NCI-H146 treated with DMSO at 0.1 percent for 48 hours (cell line): ENCODE results near the gene HLF.

Experiments used
- DNase-seq: peaks from one replicate; lab custom pipeline; 2025; ENCODE audit not compliant: unreplicated experiment; lab: John Stamatoyannopoulos, UW

HLF gene

GRCh38 chr17:55274355-55275255 lies 9.8 kb downstream of the HLF start:
- no peak for DNase-seq

DNA sequence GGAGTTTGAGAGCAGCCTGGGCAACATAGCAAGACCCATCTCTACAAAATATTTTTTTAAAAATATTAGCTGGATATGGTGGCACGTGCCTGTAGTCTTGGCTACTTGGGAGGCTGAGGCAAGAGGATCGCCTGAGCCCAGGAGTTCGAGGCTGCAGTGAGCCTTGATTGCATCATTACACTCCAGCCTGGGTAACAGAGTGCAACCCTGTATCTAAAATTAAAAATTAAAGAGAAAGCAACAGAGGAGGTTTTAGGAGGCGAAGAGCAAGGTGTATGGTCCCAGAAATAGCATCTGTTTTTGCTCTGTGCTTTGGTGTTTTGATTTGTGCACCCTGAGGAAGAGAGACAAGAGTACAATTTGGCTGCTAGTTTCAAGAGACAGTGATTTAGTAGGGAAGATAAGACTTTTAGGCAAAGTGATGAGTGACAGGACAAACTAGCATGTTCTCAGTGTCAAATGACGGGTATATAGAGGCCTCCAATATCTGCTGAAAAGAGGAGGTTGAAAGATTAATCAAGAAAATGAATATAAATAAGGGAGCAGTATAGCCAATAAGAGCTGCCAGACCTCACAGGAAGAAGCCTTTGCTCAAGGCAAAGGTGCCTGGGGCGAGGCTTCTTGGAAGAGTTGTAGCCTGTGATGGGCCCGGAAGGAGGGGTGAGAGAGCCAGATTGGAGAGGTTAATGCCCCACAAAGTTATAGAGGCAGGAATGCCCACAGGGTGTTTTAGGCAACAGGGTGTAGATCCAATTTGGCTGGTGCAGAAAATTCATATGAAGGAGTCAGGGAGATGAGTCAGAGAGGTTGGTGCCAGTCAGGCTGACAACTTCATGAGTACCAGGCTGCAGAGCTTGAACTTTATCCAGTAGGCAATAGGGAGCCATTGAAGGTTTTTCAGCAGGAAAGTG lies 11.4 kb downstream of the HLF start:
- no peak for DNase-seq

GRCh38 chr17:55278173-55278961 lies 13.6 kb downstream of the HLF start:
- no peak for DNase-seq

DNA sequence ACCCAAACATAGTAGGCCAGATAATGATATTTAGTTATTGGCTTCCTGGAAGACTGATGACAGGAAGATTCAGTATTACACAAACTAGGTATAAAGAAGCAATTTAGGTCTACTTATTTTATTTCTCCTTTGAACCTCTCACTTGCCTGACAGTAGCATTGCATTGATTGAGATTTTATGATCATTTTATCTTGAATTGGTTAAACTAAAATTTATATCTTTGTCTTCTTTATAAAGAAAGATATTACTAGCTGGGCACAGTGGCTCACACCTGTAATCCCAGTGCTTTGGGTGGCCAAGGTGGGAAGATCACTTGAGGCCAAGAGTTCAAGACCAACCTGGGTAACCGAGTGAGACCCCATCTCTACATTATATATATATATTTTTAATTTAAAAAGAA lies 14.4 kb downstream of the HLF start:
- DNase-seq, result no peak

- DNase-seq, result no peak
Measured at GRCh38 chr17:55279788-55280187, 15.0 kb downstream of the HLF start.

- no peak for DNase-seq
Measured at GRCh38 chr17:55280212-55280611, 15.5 kb downstream of the HLF start.

- DNase-seq, result no peak
Measured at GRCh38 chr17:55281649-55282378, 17.1 kb downstream of the HLF start.

GRCh38 chr17:55282379-55282702 lies 17.6 kb downstream of the HLF start:
- no peak for DNase-seq

DNA sequence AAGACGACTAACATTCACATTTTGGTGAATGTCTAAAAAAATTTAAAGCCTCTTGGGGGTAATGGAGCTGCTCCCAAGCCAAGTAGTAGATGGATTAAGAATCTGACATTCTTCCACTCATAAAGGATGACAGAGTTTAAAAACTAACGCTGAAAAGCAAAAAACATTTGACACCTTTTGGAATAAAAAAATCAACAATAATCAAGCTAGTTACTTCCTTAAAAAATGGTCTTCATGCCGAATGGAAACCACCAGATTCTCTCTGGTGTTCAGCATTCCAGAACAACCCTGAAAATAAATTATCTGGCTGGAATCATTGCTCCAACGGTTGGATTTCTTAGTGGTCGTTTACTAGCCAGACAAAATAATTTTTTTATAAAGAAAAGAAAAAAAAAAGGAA lies 18.0 kb downstream of the HLF start:
- DNase-seq, result no peak

GRCh38 chr17:55283256-55283965 lies 18.7 kb downstream of the HLF start:
- DNase-seq, result no peak

- DNase-seq, result no peak
Measured at GRCh38 chr17:55284001-55284884, 19.5 kb downstream of the HLF start.

GRCh38 chr17:55284944-55285339 lies 20.2 kb downstream of the HLF start:
- no peak for DNase-seq

DNA sequence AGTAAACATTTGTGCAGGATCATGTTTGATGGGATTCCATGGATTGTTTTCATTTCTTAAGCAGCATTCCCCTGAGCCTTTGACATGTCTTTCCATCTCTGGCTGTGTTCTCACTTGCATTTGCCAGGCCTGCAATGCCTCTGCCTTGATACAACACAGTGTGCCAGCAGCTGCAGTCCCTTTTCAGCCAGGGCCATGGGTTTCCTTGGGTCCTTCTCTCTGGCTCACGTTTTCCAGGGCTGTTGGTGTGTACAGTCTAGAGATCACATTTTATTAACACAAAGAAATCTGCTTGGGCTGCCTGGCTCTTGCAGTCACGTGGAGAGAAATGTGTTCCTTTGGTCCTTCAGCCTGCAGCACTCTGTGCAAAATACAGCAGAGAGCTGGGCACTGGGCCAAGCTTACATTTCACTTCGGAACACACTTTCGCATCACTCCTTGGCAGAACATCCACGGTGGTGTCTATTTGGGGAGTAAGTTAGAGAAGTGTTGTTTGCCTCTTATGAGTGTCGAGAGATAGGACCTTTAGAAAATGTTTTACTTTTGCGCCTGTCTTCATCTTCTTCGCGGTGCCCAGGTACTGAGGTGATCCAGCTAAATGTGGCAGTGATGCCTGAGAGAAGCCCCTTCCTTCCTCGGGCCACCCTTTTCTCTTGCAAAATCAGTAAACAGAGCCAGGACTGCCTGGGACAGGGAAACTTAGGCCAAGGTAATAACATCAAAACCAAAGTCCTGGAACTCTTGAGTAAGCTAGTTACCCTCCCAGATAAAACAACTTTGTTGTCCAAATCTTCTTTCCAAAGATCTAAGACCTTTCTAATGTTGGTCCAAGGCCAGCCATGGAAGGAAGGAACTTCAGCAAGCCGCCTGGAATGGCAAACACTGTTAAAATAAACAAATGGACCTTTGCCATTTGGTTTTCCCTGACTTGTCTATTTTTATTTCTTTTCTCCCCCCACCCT lies 20.9 kb downstream of the HLF start:
- DNase-seq, result no peak

DNA sequence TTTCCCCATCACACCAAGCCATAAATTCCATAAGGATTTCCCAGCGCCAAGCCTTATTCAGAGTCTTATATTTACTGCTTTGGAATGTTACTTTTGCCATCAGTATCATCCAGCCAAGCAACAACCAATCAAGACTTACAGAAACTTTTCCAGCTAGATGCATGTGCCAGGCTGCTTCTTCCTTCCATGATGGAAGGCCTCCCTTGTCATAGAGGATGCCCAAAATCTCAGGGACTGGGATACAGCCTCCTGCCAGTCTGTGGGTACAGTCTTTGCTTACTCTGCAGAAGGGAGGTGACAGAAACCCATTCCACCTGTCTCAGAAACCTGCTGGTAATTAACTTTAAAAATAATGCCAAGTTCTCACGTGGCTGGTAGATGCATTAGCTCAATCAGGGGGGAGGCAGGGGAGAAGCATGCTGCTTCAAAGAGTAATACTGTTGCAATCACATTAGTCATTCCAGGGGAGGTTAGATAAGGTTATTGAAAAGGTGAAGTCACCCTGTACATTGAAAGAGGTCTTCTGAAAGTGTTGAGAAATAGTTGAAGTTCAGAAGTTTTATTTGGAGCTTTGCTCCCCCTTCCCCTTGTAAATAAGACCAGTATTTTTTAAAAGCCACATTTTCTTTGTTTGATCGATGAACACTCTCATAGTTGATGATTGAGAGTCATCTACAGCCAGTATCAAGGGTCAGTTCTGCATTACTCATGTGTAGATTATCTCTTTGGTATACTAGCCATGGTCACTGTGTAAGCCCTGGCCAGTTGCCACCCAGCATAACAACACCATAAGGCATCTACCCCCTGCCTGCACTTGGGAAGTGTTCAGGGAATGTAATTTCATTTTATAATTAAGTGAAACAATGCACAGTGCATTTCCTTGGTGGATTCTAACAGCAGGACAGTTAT lies 22.2 kb downstream of the HLF start:
- no peak for DNase-seq

- no peak for DNase-seq
Measured at GRCh38 chr17:55288356-55289105, 23.8 kb downstream of the HLF start.

DNA sequence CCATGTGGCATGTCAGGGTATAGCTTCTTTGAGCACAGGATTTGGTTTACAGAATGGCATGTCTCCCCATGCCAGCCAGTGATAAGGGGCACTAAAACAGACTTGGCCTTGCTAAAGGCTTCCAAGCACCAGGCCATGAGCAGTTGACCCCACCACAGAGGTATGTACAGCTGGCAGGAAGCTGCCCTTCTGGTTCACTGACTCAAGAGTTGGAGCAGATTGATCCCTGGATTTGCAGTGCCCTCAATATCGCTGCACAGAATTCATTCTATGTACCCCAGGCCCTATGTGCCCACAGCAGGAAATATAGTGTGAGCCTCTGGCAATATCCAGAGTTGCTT lies 24.3 kb downstream of the HLF start:
- no peak for DNase-seq
